ENCODE results near the gene PRAMEF14. TPM values are rescaled to one million over a fixed set of nuclear protein-coding genes. Genes with fewer than 3 reads are reported as not detected.

PRAMEF14 gene, protein sequence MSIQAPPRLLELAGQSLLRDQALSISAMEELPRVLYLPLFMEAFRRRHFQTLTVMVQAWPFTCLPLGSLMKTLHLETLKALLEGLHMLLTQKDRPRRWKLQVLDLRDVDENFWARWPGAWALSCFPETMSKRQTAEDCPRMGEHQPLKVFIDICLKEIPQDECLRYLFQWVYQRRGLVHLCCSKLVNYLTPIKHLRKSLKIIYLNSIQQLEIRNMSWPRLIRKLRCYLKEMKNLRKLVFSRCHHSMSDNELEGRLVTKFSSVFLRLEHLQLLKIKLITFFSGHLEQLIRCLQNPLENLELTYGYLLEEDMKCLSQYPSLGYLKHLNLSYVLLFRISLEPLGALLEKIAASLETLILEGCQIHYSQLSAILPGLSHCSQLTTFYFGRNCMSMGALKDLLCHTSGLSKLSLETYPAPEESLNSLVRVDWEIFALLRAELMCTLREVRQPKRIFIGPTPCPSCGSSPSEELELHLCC
- total RNA-seq (2014; rRNA removed; shearing (Covaris generic)), result not detected in 2 replicates

DNA sequence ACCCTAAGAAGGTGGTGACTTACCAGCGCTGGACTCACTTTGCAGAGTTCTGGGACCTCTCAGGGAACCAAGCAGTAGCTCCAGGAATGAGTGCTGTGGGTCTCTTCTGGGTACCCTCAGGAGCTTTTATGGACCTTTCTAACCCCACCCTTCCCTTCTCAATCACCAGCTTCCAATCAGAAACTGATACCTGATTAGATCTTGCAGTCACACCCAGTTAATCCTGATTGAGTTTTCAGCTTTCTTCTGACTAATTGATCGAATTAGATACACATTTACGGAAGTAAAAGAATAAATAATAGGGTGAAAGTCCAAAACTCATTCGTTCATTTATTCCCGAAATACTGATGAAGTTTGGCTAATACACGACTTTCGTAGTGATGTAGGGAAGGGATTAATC, at the start of gene PRAMEF14:
Gene PRAMEF14, minus strand, starts transcription at position 101 of the 400 bp plus-strand sequence. CDS start 1,820 bp downstream, outside the sequence.

DNA sequence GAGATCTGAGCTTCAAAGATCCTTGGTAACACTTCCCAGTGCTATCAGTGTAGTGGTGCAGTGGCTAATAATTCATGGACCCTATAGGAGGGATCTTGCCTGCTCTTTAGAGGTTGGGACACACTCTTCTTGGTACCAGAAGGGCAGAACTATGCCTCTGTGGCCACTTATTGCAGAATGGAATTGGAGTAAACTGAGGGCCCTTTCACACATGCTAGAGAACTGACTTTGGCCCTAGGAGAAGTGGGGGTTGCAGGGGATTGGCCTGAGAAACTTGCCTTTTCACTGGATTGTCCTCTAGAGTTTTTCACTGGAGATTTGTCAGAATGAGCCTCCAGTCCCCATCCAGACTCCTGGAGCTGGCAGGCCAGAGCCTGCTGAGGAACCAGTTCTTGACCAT, 42.4 kb upstream of the PRAMEF14 start, which contains the start of gene PRAMEF17:
Gene PRAMEF17, plus strand, starts transcription at position 301 of the 400 bp plus-strand sequence. Its CDS starts 26 bp downstream, at position 327.

DNA sequence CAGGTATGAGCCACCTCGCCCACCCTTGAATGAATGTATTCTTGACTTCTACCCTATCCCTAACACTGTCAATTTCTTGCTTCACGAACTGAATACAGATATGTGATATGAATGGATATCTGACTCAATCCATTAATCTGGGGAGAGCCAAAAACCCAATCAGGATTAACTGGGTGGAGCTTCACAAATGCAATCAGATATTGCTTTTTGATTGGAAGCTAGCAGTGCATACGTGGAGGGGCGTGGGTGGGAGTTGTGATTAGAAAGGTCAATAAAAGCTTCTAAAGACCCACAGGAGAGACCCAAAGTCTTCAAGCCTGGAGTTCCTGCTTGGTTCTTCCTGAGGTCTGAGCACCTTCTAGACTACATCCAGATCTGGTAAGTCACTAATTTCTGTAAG, 31.7 kb downstream of the PRAMEF14 start, which contains the start of gene PRAMEF15:
Gene PRAMEF15, plus strand, starts transcription at position 301 of the 400 bp plus-strand sequence. CDS start 2,827 bp downstream, outside the sequence.

DNA sequence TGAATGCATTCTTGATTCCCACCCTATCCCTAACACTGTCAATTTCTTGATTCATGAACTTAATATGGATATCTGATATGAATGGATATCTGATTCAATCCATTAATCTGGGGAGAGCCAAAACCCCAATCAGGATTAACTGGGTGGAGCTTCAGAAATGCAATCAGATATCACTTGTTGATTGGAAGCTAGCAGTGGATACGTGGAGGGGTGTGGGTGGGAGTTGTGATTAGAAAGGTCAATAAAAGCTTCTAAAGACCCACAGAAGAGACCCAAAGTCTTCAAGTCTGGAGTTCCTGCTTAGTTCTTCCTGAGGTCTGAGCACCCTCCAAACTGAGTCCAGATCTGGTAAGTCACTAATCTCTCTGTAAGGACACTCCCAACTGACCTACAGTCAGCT, 43.7 kb downstream of the PRAMEF14 start, which contains the start of gene PRAMEF33:
Gene PRAMEF33, plus strand, starts transcription at position 301 of the 400 bp plus-strand sequence. CDS start 2,416 bp downstream, outside the sequence.

Other genes with a start within 250 kb of the PRAMEF14 start
- gene HNRNPCL2, start 230.3 kb downstream of the PRAMEF14 start, total RNA-seq (2014; rRNA removed; shearing (Covaris generic)), result not detected in 2 replicates
- not detected in 2 replicates for gene PRAMEF26, start 191.1 kb downstream of the PRAMEF14 start, total RNA-seq (2014; rRNA removed; shearing (Covaris generic))
- gene HNRNPCL4, start 181.5 kb downstream of the PRAMEF14 start, total RNA-seq (2014; rRNA removed; shearing (Covaris generic)), result not detected in 2 replicates
- gene PRAMEF9, start 175.3 kb downstream of the PRAMEF14 start, total RNA-seq (2014; rRNA removed; shearing (Covaris generic)), result not detected in 2 replicates
- gene PRAMEF13, start 145.7 kb downstream of the PRAMEF14 start, total RNA-seq (2014; rRNA removed; shearing (Covaris generic)), result not detected in 2 replicates
- not detected in 2 replicates for gene PRAMEF18, start 121.0 kb downstream of the PRAMEF14 start, total RNA-seq (2014; rRNA removed; shearing (Covaris generic))
- gene PRAMEF5, start 92.9 kb downstream of the PRAMEF14 start, total RNA-seq (2014; rRNA removed; shearing (Covaris generic)), result not detected in 2 replicates
- gene PRAMEF8, start 62.0 kb downstream of the PRAMEF14 start, total RNA-seq (2014; rRNA removed; shearing (Covaris generic)), result not detected in 2 replicates
- gene PRAMEF33, start 43.6 kb downstream of the PRAMEF14 start, total RNA-seq (2014; rRNA removed; shearing (Covaris generic)), result not detected in 2 replicates
- gene PRAMEF15, start 31.6 kb downstream of the PRAMEF14 start, total RNA-seq (2014; rRNA removed; shearing (Covaris generic)), result not detected in 2 replicates
- gene PRAMEF19, start 24.8 kb upstream of the PRAMEF14 start, total RNA-seq (2014; rRNA removed; shearing (Covaris generic)), result not detected in 2 replicates
- gene PRAMEF17, start 42.5 kb upstream of the PRAMEF14 start, total RNA-seq (2014; rRNA removed; shearing (Covaris generic)), result not detected in 2 replicates
- gene PRAMEF20, start 63.3 kb upstream of the PRAMEF14 start, total RNA-seq (2014; rRNA removed; shearing (Covaris generic)), result not detected in 2 replicates
- gene LRRC38, start 166.9 kb upstream of the PRAMEF14 start, total RNA-seq (2014; rRNA removed; shearing (Covaris generic)), result not detected in 2 replicates
- gene PDPN, start 236.7 kb upstream of the PRAMEF14 start, total RNA-seq (2014; rRNA removed; shearing (Covaris generic)), result 0.80 TPM in 1 of 2 replicates, not detected in the other